Activated CD8-positive, alpha-beta memory T cell treated with anti-CD3 and anti-CD28 coated beads, Interleukin-2, amount 50 U/mL, for 1 hour (primary cell): ENCODE results near the gene MRAP2.

Source experiments
- DNase-seq: peaks from one replicate; pipeline ENCODE4 v3.0.0-alpha.2; 2020; ENCODE audit errors: extremely low read depth

MRAP2 gene, protein sequence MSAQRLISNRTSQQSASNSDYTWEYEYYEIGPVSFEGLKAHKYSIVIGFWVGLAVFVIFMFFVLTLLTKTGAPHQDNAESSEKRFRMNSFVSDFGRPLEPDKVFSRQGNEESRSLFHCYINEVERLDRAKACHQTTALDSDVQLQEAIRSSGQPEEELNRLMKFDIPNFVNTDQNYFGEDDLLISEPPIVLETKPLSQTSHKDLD

DNA sequence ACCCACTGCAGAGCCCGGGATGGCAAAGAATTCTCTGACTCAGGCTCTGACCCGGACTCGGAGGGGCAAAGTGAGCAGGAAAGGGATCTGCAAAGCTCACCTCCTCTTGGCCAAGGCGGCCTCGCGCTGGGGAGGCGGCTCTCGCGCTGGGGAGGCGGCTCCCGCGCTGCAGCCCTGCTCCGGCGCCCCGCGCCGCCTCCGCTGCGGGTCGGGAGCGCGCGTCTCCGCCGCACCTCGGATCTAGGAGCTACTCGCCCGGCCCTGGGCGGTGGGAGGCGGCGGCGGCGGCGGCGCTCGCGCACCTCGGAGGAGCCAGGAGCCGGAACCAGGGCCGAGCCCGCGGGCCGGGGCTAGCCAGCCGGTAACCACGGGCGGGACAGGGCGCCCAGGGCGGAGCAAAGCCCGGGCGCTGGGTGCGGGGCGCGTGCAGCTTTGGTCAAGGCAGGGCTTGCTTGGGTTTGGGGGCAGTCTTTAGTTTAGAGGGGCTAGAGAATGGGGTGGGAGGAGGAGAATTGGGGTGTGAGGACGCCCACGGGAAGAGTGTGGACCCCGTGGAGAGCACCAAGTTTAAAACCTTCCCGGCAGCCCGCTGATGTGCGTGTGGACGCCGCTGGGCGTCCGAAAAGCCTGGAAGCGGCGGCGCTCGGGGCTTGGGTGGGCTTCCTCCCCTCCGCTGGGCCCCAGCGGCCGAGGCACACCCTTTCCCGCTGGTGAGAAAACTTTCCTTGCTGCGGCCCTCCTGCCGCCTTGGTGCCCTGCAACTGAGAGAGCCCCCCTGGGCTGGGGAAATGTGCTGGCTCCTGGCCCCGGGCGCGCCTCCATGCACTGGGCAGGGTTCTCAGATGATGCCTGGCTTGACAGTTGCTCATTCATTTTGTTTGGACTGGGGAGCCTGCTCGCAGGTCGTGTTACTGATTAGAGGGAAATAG, at the start of gene MRAP2:
MRAP2 (plus strand) TSS at position 250 of the 929 bp plus-strand sequence. CDS start 21,547 bp downstream, outside the sequence.
- no peak for DNase-seq

DNA sequence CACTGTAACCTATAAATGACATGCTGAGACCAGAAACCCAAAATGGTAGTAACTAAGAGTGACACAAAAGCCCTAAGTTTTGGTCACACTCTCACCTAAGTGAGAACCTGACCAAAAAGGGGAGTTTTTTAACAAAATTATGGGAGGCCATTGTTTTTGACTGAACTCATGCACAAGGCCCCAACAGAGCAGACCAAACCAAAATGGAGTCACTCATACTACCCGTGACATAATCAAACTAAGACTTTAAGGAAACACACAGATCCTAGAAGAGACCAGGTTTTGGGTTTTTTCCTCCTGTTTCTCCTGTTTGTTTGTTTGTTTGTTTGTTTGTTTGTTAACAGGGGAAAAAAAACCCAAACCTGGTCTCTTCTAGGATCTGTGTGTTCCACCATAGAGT, 49.2 kb upstream of the MRAP2 start:
- DNase-seq = no peak

DNA sequence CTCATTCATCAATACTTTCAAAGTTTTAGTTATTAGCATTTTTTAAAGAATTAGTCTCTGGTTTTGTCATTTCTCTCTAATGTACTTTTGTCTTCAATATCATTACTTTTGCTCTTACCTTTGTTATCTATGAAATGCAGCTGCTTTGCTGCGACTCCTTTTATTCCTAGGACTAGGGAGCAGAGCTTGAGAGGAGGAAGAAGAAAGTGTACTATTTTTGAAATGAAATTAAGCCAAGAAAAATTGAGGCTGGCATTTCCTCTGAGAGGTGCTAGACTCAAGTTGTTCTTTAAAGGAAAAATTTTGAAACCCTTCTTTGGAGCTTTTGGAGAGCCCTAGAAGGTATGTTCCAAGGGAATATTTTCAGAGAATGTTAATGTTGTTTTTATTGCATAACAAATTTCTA, 48.3 kb upstream of the MRAP2 start:
- no peak for DNase-seq

DNA sequence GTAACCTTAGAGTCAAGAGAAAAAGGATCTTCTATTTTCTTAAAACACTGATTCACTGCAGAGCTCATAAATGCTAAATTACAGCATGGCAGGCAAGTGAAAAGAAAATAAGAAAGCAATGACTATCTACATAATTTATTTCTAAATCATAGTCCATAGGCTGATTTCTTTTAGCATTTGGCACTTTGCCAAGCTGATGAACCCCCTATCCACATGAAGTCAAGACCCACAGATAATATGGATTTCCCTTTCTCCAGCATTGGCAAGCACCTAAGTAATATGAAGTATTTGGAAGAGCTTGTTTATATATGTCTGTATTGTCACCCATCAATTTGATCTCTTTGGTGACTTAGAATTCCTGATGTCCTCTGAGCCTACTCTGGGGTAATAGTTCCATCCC, 47.9 kb upstream of the MRAP2 start:
- no peak for DNase-seq

DNA sequence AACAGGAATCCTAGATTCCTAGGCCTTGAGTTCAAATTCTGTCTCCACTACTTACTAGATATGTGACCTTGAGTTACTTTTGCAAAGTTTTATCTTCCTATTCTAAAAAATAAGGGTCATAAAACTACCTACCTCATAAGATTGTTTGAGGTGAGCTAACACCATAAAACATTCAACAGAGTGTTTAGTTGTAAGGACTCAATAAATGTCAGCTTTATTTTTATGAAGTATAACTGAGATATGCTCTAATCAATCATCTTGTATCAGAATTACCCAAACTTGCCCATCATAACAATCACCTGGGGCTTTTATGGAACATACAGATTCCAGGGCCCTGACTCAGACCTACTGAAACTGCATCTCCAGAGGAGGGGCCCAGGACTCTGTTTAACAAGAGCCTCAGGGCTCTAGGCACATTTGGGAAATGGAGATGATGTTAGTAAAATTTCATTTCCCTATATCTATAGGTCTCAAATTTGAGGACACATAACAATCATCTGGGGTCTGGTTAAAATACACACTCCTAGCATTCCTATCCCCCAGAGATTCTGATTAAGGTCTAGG, 35.5 kb upstream of the MRAP2 start:
- no peak for DNase-seq

DNA sequence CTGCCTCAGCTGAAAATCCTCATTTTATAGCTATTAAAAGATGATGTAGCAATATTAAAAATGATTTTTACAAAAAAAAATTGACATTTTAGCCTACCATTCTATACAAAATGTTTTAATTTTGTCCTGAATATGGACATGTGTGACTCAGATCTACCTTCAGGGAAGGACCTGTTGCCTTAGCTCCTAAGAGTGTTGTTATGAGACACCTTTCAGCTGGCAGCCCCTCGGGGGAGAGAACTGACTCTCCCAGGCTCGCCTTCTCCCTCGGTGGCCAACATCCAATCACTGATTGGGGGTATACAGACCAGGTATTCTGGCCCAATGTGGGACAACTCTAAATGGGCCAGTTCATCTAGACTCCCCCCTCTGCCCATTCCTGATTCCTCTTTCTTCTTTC, 32.5 kb upstream of the MRAP2 start:
- no peak for DNase-seq

DNA sequence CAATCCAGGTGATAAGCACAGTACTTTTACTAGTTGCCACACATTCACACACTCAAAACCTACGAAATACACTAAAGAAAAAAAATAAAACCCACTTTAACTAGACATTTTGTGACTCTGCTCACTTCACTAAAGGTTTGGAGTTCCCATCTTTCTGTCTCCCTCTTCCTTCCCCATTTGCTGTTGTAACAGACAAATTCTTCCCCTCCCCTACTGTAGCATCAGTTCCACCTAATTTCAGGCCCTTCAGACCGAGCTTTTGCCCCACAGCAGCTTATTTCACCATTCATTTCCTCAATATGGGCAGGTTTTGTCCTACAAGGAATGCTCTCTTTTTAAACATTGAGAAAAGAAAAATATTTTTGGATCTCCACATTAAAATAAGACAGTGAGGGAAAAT, 31.3 kb upstream of the MRAP2 start:
- no peak for DNase-seq

DNA sequence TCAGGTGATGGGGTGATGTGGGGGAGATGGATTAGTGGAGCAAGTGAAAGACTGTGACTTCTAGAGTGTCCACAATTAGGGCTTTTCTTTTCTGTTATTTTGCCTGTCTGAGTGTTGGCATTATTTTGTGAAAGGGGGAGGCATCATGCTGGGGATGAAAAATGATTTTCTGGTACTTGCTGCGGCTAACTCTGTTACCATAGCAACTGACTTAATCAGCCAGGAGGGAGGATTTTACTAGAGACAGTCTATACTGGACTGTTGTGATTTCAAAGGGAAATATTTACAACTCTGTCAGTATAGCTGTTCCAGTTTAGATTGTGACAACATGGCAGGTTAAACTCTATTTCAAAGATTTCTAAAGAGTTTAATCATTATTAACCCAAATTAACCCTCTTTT, 30.4 kb upstream of the MRAP2 start:
- DNase-seq = no peak

DNA sequence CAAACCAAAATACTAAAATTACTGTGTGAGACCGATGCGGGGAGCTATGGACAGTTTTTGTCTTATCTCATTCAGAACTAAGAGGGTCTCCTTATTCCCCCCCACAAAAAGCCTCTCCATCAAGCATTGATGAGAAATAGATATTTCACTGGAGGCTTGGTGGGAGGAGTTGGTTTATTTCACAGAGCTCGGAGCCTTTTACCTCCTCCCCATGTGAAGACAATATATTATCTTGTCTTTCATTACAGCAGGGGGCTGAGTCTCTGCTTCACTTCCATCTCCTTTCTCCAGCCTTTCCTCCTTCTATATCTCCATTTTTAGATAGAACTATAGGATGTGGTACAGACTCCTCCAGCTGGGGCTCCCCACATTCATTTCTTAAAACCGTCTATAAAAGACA, 29.9 kb upstream of the MRAP2 start:
- DNase-seq = no peak

DNA sequence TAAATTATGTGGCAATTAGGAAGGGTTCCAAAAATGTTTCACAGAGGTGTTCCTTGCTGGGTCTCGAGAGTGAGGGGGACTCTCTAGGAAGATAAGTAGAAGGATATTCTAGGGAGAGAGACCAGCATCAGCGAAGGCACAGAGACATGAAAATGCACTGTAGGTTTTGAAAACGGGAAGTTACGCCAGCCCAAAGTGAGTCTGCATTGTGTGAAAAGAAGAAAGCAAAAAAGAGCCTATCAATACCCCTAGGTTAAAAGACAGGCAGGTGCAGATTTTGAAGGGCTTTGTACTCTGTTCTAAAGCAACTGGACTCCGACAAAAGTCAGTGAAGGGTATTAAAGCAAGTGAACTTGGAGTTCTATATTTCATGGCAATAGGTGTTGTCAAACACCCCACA, 25.7 kb upstream of the MRAP2 start:
- no peak for DNase-seq

DNA sequence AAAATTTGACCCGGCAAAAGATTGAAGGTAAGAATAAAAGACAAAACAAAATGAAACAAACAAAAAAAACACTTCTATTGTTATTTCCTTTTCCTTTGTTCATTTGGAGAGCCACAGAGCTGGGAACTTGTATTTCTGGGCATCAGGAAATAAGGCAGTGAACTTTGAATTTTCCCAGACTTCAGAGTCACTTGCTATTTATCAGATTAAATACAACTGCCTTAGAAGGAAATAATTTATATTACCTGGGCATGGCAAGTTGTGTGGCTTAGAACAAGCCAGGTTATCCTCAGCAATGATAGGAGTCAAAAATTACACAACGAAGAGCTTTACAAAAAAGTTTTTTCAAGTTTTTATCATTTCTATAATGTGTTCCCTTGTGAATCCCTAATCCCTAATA, 20.2 kb upstream of the MRAP2 start:
- DNase-seq = no peak

DNA sequence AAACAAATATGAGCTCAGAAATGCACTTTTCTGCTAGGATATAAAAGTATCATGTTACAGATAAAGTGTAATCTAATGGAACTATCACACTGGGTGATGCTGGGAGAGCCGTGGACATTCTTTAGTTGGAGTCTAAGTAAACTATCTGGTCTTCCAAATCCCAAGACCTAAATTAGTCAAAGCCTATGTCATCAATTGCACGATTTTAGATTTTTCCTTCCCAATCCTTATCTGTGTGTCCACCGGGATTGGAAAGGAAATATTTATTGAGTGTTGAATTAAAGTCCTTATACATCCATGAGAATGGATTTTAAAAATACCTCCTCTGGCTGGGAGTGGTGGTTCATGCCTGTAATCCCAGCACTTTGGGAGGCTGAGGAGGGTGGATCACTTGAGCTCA, 19.6 kb upstream of the MRAP2 start:
- DNase-seq = no peak

DNA sequence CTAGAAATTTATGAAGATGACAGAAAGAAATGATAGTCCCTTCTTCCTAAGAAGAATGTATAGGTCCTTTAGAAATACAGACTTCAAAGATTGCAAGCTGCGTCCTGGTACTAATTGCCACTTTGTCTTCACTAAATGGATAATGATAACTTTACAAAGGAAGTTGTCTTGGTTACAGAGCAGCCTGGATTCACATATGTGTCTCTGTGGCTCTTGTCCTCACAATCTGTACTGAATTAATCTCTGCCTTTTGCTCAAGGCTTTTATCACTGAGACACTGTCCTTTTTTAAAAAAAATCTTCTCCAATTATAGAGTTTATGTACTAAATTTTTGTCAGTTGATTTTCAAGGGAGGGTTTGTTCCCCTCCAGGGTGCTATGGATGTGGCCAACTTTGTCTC, 17.5 kb upstream of the MRAP2 start:
- no peak for DNase-seq

DNA sequence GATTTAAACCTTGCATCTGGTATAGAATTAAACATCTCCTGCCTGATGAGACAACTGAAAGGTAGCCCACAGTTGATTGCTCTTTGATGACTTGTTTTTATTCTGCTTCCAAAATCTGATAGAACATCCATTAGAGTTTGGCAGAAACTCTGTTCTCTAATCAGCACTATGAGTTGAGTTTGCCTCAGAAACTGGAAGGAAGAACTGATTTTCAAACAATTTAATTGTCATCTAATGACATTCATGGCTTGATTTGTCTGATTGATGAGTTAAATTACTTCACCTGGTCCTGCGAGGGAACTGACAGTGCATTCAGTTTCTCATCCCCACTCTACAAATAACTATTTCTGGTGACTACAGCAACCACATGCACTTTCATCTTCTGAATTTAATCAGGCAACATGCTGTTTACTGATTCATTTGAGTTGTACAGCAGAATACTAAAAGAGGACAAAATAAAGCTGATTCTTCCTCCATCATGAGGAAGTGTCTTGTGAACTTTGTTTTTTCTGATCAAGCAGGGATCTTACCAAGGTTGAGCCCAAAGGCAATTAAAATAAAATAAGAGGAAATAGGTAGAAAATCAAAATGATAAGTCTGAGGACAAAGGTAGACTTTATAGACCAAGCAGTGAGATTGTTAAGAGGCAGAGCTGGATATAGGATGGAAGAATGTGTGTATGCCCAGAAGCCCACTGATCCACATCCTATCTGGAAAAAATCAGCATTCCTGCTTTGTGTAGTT, 15.7 kb upstream of the MRAP2 start:
- DNase-seq = no peak

DNA sequence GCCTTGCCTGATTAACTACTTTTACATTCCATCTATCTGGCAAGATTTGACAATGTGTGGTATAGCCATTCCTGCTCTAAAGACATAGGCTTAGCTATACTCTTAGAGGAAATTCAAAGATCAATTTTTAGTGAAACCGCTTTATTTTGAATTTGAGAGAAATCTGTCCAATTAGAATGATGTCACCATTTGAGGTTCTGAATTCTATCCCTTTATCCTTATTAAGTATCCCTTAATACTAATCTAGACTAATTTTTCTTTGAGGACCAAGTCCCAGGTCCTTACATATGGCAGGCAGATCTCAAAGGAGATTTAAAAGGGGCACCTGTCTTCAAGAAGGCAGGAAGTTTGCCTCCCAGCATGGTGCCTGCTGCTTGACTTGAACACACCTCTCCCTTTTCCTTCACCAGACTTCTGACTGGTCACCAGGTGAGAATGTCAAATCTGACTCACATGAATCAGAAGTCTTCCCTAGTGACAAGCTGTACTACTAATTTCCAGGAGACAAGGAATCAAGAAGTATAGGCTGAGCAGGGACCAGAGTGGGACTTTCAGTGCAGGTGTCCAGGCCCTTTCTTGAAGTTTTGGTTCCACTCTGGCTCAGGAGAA, 15.0 kb upstream of the MRAP2 start:
- no peak for DNase-seq

DNA sequence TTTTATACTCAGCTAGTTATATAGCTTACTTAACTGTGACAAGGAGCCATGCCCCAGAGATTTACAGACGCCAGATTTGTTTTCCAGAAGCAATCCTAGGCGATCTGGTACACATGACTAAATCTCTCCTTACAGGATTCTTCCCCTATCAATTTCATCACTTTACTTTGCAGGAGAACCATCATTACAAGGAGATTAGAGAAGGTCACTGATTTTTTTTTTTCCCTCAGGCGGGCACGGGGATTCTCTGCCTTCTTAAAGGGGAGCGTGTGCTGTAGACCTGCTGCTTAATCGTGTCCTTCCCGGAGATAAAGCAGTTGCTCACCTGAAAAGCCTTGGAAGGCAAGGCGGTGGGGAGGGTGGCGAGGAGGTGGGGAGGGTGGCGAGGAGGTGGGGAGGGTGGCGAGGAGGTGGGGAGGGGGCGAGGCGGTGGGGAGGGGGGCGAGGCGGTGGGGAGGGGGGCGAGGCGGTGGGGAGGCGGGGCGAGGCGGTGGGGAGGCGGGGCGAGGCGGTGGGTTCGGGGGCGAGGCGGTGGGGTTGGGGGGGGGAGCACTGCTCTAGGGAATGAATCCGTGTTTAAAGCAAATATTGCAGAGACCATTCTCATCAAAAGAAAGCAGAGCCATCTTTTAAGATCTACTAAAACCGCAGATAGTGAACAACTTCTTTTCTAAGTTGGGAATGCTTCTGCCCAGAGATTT, 14.3 kb upstream of the MRAP2 start:
- no peak for DNase-seq

DNA sequence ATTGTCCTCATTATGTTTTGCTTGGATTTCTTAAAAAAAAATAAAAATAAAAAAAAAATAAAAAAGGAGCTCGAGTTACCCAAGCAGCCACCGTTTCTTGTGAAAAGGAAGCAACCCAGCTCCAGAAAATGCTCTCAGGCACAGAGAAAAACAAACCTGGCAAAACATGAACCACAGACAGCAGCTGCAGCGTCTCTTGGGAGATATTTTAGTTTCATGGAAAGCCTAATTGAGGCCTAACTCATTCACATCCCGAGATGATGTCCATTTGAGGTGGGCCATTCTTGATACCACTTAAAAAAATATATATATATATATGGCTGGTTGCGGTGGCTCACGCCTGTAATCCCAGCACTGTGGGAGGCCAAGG, 13.7 kb upstream of the MRAP2 start:
- DNase-seq = no peak

DNA sequence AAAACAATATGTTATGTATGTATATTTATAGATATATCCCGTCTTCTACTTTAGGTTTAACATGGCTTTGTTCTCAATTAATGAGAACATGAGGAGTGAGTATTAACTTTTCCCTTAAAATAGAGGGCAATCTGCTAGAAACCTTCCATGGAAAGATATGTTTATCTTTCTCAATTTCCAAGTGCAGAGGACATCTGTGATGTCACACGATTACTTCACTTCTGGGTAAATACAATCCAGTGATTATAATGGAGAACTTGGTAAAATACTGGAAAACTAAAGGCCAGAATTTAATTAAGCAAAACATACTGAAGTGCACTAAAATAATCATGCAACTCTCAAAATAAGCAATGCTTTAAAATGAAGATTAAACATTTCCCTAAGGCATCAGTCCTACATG, 11.9 kb upstream of the MRAP2 start:
- no peak for DNase-seq

DNA sequence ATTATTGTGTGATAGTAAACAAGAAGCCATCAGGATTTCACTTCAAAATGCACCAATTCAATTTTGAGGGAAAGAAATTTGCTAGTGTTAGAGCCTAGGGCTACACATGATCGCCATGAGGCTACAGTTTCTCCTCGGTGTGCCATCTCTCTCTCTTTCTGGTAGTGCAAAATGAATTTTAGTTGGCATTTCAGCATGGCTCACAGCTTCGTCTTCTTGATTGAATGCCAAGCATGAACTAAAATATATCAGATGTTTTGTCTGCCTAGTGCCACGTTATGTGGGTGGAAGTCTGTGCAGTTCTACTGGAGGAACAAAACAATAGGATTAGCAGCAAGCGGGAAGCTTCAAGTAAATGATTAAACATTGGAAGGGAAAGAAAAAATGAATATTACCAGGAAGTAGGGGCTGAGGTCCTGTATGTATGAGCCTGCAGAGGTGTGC, 6.8 kb upstream of the MRAP2 start:
- no peak for DNase-seq

DNA sequence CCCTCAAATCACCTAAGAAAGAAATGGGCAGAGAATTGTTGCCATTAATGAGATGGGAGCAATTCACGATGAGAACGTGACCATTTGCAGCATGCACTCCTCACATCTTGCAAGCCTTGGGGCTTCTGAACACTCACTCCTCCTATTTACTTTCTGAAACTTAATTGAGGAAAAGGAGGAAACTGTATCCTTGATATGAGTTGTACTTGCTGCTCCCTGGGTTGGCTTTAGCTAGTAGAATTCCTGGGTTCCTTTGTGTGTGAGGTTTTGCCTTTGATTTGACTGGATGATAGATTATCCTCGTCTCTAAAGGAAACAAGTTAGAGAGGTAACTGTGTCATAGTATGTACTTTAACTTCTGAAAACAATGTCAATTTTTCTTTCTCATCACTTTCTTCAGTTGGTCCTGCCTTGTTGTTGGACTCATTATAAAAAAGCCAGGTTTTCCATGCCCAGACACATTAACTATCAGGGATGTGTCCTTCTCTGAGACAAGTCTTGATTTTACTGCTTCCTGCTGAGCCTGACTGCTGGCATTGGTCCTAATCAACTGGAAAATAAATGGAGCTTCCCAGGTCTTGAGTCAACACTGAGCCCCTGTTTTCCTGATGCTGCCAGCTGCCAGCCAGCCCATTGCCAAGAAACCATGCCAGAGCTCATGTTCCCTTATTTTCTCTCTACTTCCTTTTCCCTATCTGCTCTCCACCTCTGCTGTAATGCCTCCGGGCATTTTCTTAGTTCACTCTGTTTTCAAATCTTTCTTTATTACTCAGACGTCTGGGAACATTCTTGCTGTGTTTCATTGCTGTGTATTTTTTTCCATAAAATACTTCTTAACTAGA, 6.0 kb upstream of the MRAP2 start:
- no peak for DNase-seq
